NB4 (cell line): Measurements from ENCODE around the gene SPG21.

Source experiments
- DNase-seq: peaks from one replicate; pipeline ENCODE4 v3.0.0; 2010; ENCODE audit warnings: low read depth
- H3K4me3 ChIP-seq: one replicate; pipeline ENCODE4 v1.5.1; 2011; ENCODE audit warnings: mild to moderate bottlenecking, low read depth, low read length, moderate library complexity
- CTCF ChIP-seq: IDR thresholded peaks from one replicate; pipeline ENCODE4 v1.5.1; 2012; ENCODE audit warnings: low read depth, low read length
- MAX ChIP-seq: IDR thresholded peaks from 2 replicates; pipeline ENCODE4 v1.6.1; 2011; ENCODE audit warnings: low read depth, low read length
- MYC ChIP-seq: IDR thresholded peaks from 2 replicates; pipeline ENCODE4 v1.6.1; 2011; ENCODE audit warnings: low read depth, low read length
- POLR2A ChIP-seq: IDR thresholded peaks from 2 replicates; pipeline ENCODE4 v1.6.1; 2011; ENCODE audit warnings: mild to moderate bottlenecking; ENCODE audit not compliant: insufficient read length; ENCODE audit errors: extremely low read depth

The SPG21 gene

GRCh38 chr15:64997066-64997465, 7.4 kb upstream of the SPG21 start:
- H3K4me3 ChIP-seq: no peak overlapping the region
- TF ChIP-seq MAX: no peak
- no peak for TF ChIP-seq POLR2A
- no peak for TF ChIP-seq MYC
- no peak for TF ChIP-seq CTCF
- DNase-seq: no peak

GRCh38 chr15:64993290-64993689, 3.6 kb upstream of the SPG21 start:
- no peak overlapping the region for H3K4me3 ChIP-seq
- no peak for TF ChIP-seq MYC
- no peak for TF ChIP-seq CTCF
- TF ChIP-seq MAX: no peak
- TF ChIP-seq POLR2A: no peak
- DNase-seq: no peak

- H3K4me3 ChIP-seq: no peak overlapping the region
- DNase-seq: no peak
- no peak for TF ChIP-seq POLR2A
- TF ChIP-seq CTCF: no peak
- no peak for TF ChIP-seq MYC
- TF ChIP-seq MAX: no peak
Measured at GRCh38 chr15:64991536-64992135, 1.9 kb upstream of the SPG21 start.

GRCh38 chr15:64990168-64990470, 405 bp upstream of the SPG21 start:
- H3K4me3 ChIP-seq: peak overlapping the region; percentile 89
- DNase-seq: no peak
- no peak for TF ChIP-seq CTCF
- TF ChIP-seq MYC: no peak
- TF ChIP-seq MAX: no peak
- TF ChIP-seq POLR2A: no peak

- DNase-seq: no peak
- no peak for TF ChIP-seq CTCF
- TF ChIP-seq POLR2A: no peak
- TF ChIP-seq MAX: no peak
- TF ChIP-seq MYC: no peak
- H3K4me3 ChIP-seq: peak overlapping the region; percentile 10
Measured at GRCh38 chr15:64987136-64987535, 2.6 kb downstream of the SPG21 start.
